GM21576 (cell line): ENCODE results near the gene BOC.

ENCODE experiments used
- ATAC-seq: cut with Tn5 transposase; IDR thresholded peaks from one replicate; pipeline ENCODE4 v1.9.1; 2021; ENCODE audit warnings: mild to moderate bottlenecking, moderate library complexity; ENCODE audit not compliant: unreplicated experiment

Gene BOC

GRCh38 chr3:113331187-113331586, 119.8 kb downstream of the BOC start:
- no peak for ATAC-seq
